HUES6 (cell line): ENCODE results near the gene ZBTB47.

Source experiments
- H3K27ac ChIP-seq: 2 replicates; pipeline ENCODE4 v1.7.0; 2013; ENCODE audit warnings: low read depth, mild to moderate bottlenecking, low read length, inconsistent platforms
- H3K27me3 ChIP-seq: 2 replicates; pipeline ENCODE4 v1.6.1; 2013; ENCODE audit warnings: low read length; ENCODE audit not compliant: control insufficient read depth, insufficient read depth
- H3K36me3 ChIP-seq: 2 replicates; pipeline ENCODE4 v1.6.1; 2013; ENCODE audit warnings: low read length; ENCODE audit not compliant: control insufficient read depth, insufficient read depth
- H3K4me1 ChIP-seq: 2 replicates; pipeline ENCODE4 v1.6.1; 2013; ENCODE audit warnings: low read length; ENCODE audit not compliant: control insufficient read depth, insufficient read depth
- H3K4me3 ChIP-seq: 2 replicates; pipeline ENCODE4 v1.5.1; 2013; ENCODE audit warnings: low read depth, low read length
- H3K9ac ChIP-seq: one replicate; pipeline ENCODE4 v1.6.1; 2013; ENCODE audit warnings: mild to moderate bottlenecking, low read length
- H3K9me3 ChIP-seq: 2 replicates; pipeline ENCODE4 v1.6.1; 2013; ENCODE audit warnings: low read depth, low read length; ENCODE audit not compliant: control insufficient read depth, insufficient read depth

Gene ZBTB47

GRCh38 chr3:42675909-42676308 is 22.4 kb downstream of the ZBTB47 start:
- H3K36me3 ChIP-seq = no peaks in the 10 kb centered on the region
- no peak overlapping the region for H3K9ac ChIP-seq
- H3K27ac ChIP-seq = no peak overlapping the region
- peaks cover 4% of the 10 kb centered on the region; the same call in 1 of the 2 replicates for H3K9me3 ChIP-seq
- H3K4me3 ChIP-seq = no peak overlapping the region
- no peaks in the 10 kb centered on the region; the same call in 1 of the 2 replicates for H3K27me3 ChIP-seq
- no peaks in the 10 kb centered on the region for H3K4me1 ChIP-seq

DNA sequence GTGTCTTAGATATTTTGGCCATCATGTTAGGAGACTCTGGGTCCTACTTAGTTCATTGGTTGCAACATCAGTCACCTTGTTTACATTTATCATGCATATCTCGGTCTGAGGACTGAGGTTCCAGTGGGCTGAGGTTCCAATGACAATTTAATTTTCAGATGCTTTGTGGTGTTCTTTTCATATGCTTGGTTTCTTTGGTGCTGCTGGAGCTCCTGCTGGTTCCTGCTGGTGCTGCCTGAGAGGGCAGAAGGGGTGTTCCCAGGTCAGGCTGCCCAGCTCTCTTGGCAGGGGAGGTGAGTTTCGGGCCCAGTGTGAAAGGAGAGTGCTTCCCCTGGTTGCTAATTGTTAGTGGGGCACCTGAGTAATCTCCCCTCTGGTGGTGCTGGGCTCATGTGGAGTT is 24.9 kb downstream of the ZBTB47 start:
- H3K9ac ChIP-seq = no peak overlapping the region
- peaks cover 4% of the 10 kb centered on the region; the same call in 1 of the 2 replicates for H3K9me3 ChIP-seq
- H3K27ac ChIP-seq = no peak overlapping the region
- no peak overlapping the region for H3K4me3 ChIP-seq
- no peaks in the 10 kb centered on the region for H3K27me3 ChIP-seq
- peaks cover 4% of the 10 kb centered on the region; the same call in 1 of the 2 replicates for H3K4me1 ChIP-seq
- H3K36me3 ChIP-seq = no peaks in the 10 kb centered on the region

DNA sequence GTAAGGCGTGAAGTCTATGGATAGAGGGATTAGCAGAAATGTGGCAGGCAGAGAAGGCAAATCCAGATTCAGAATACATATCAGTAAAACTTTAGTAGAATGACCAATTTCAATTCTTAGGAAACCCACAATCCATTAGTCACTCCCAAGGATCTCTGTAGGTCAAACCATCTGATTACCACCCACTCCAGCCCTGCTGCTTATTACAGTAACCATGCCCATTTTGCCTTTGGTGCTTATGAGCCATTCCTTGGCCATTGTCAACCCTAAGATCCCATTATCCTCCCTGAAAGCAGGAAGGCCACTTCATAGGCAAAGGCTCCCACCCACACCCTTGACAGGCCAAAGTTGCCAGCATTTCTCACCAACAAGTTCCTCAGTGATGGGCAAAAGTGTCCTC is 26.8 kb downstream of the ZBTB47 start:
- Histone ChIP-seq H3K4me3 (no peak overlapping the region), H3K4me1 (peaks cover 5% of the 10 kb centered on the region; the same call in 1 of the 2 replicates), H3K27me3 (no peaks in the 10 kb centered on the region), H3K27ac (no peak overlapping the region), H3K9me3 (peaks cover 4% of the 10 kb centered on the region; the same call in 1 of the 2 replicates), H3K9ac (no peak overlapping the region), H3K36me3 (no peaks in the 10 kb centered on the region)

- H3K4me1 ChIP-seq = peaks cover 5% of the 10 kb centered on the region; the same call in 1 of the 2 replicates
- no peak overlapping the region for H3K4me3 ChIP-seq
- no peaks in the 10 kb centered on the region for H3K27me3 ChIP-seq
- H3K27ac ChIP-seq = no peak overlapping the region
- peaks cover 4% of the 10 kb centered on the region; the same call in 1 of the 2 replicates for H3K9me3 ChIP-seq
- no peak overlapping the region for H3K9ac ChIP-seq
- no peaks in the 10 kb centered on the region for H3K36me3 ChIP-seq
Measured at GRCh38 chr3:42680806-42681205, 27.3 kb downstream of the ZBTB47 start.

DNA sequence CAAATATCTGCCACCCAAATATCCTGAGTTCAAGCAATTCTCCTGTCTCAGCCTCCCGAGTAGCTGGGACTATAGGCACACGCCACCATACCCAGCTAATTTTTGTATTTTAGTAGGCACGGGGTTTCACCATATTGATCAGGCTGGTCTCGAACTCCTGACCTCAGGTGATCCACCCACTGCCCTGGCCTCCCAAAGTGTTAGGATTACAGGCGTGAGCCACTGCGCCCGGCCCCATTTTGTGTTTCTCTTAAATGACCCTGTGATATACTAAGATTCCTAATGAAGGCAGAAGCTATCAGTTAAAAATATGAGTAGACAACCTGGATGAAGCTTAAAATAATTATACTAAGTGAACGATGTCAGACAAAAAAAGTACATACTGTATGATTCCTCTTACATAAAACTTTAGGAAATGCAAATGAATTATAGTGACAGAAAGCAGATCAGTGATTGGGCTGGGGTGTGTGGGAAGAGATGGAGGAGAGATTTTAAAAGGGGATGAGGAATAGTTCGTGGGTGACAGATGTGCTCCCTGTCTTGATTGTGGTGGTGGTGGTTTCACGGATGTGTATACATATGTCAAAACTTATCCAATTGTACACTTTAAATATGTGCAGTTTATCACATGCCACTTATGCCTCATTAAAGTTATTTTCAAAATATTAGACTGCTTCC is 28.0 kb downstream of the ZBTB47 start:
- Histone ChIP-seq H3K4me3 (no peak overlapping the region), H3K27me3 (no peaks in the 10 kb centered on the region), H3K36me3 (no peaks in the 10 kb centered on the region), H3K27ac (no peak overlapping the region), H3K4me1 (peaks cover 5% of the 10 kb centered on the region; the same call in 1 of the 2 replicates), H3K9ac (no peak overlapping the region), H3K9me3 (no peaks in the 10 kb centered on the region)

- H3K27ac ChIP-seq = no peak overlapping the region
- H3K27me3 ChIP-seq = no peaks in the 10 kb centered on the region
- H3K9ac ChIP-seq = no peak overlapping the region
- H3K36me3 ChIP-seq = no peaks in the 10 kb centered on the region
- H3K4me3 ChIP-seq = no peak overlapping the region
- H3K4me1 ChIP-seq = peaks cover 5% of the 10 kb centered on the region; the same call in 1 of the 2 replicates
- no peaks in the 10 kb centered on the region for H3K9me3 ChIP-seq
Measured at GRCh38 chr3:42682301-42683070, 29.0 kb downstream of the ZBTB47 start.

DNA sequence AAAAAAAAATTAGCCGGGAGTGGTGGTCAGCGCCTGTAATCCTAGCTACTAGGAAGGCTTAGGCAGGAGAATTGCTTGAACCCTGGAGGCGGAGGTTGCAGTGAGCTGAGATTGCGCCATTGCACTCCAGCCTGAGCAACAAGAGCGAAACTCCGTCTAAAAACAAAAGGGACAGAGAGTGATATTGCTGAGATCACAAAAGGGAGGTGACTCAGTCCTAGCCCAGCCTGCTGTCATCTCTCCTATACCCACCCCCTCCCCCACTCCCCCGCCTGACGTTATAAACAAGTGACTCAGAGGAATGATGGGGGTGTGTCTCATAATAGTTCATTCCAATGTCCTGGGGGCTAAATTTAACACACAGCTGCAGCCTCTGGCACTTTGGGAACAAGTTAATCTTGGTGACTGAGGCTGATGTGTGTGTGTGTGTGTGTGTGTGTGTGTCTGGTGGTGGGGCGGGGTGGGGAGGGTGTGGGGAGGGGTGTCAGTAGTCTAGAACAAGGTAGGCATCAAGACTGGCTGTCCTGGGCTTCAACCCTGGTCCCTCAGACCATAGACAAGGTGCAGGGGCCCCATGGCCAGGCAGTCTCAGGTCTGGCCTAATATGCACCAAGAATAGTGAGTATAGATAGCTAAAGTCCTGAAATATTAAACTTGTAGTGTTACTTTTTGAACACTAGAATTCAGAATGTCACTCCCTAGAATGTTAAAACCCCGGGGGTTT is 30.5 kb downstream of the ZBTB47 start:
- Histone ChIP-seq H3K27ac (no peak overlapping the region), H3K27me3 (no peaks in the 10 kb centered on the region), H3K36me3 (no peaks in the 10 kb centered on the region), H3K9me3 (no peaks in the 10 kb centered on the region), H3K9ac (no peak overlapping the region), H3K4me3 (no peak overlapping the region), H3K4me1 (peaks cover 8% of the 10 kb centered on the region; the same call in 1 of the 2 replicates)

GRCh38 chr3:42684632-42685362 is 31.3 kb downstream of the ZBTB47 start:
- Histone ChIP-seq H3K9ac (no peak overlapping the region), H3K4me3 (no peak overlapping the region), H3K9me3 (no peaks in the 10 kb centered on the region), H3K27me3 (no peaks in the 10 kb centered on the region), H3K36me3 (no peaks in the 10 kb centered on the region), H3K4me1 (peaks cover 11% of the 10 kb centered on the region), H3K27ac (no peak overlapping the region)

- Histone ChIP-seq H3K4me1 (peaks cover 13% of the 10 kb centered on the region), H3K27me3 (no peaks in the 10 kb centered on the region; the same call in 1 of the 2 replicates), H3K4me3 (no peak within 1 kb of the TSS), H3K36me3 (no peaks in the 10 kb centered on the region), H3K9ac (no peak within 1 kb of the TSS), H3K27ac (no peak within 1 kb of the TSS), H3K9me3 (no peaks in the 10 kb centered on the region)
Measured at GRCh38 chr3:42685363-42685881, 31.9 kb downstream of the ZBTB47 start, which contains the start of gene KLHL40. Gene KLHL40 (plus strand): TSS chr3:42685537. CDS start chr3:42685619, 82 bp downstream.
